DND-41 (cell line): Measurements from ENCODE around the gene MYH9.

Experiments used
- EZH2 ChIP-seq: IDR thresholded peaks from 3 replicates; pipeline ENCODE4 v1.6.1; 2012; ENCODE audit warnings: borderline replicate concordance, low read depth, mild to moderate bottlenecking, moderate library complexity, low read length, inconsistent platforms; ENCODE audit not compliant: severe bottlenecking
- TF ChIP-seq, protein P1 (sequence below): IDR thresholded peaks from 2 replicates; pipeline ENCODE4 v1.5.1; 2012; ENCODE audit warnings: borderline replicate concordance, low read length, moderate library complexity, mild to moderate bottlenecking; ENCODE audit not compliant: poor library complexity, severe bottlenecking; ENCODE audit errors: extremely low read depth

DNA sequence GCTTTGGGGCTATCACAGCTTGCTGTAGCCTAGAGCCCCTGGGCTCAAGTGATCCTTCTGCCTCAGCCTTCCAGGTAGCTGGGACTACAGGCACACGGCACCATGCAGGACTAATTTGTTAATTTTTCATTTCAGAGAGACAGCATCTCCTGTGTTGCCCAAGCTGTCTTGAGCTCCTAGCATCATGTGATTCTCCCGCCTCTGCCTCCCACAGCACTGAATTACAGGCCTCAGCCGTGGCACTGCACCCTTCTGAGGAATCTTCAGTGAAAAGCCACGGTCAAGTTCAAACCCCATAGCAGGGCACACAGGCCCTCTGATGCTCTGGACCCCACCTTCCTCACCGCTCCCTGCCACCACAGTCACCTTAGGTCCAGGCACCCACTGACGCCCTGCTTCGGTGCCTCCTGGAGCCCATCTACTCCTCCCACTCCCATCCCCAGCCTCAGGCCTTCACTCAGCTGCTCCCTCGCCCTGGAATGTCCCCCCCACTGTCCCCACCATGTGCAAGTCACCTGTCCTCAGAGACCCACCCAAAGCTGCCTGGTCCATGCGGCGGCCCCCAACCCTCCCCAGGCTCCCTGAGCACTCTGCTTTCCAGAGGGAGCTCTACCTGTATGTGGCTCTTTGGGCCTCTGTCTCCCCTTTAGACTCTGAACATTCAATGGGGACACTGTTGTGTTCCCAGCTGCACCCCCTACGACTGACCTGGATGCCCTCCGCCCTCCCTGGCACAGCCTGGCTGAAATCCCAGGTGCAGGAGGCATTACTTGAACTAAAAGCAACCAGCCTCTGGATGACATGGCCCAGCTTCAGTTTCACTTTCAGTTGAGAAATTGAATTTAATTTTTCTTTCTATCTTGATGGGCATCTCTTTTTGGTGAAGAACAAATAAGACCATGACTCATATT is 150.1 kb downstream of the MYH9 start:
- TF ChIP-seq, protein P1, sequence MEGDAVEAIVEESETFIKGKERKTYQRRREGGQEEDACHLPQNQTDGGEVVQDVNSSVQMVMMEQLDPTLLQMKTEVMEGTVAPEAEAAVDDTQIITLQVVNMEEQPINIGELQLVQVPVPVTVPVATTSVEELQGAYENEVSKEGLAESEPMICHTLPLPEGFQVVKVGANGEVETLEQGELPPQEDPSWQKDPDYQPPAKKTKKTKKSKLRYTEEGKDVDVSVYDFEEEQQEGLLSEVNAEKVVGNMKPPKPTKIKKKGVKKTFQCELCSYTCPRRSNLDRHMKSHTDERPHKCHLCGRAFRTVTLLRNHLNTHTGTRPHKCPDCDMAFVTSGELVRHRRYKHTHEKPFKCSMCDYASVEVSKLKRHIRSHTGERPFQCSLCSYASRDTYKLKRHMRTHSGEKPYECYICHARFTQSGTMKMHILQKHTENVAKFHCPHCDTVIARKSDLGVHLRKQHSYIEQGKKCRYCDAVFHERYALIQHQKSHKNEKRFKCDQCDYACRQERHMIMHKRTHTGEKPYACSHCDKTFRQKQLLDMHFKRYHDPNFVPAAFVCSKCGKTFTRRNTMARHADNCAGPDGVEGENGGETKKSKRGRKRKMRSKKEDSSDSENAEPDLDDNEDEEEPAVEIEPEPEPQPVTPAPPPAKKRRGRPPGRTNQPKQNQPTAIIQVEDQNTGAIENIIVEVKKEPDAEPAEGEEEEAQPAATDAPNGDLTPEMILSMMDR: no peak
- TF ChIP-seq EZH2: no peak
